Measurements from ENCODE around the gene KCNB1.

KCNB1 gene

DNA sequence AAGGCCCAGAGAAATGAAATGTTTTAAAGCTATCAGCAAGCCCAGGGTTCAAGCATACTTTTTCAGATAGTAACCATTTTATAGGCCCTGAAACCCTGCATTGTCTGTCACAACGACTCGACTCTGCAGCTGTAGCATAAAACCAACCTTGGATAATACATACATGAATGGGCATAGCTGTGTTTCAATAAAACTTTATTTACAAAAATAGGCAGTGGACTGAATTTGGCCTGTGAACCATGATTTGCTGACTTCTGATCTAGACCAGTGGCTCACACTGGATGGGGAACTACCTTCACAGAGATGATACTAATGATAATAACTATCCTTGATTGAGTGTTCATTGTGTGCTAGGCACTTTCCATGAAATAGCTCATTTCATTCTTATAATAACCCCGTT is 107.3 kb downstream of the KCNB1 start:
- no peak overlapping the region for H3K4me3 ChIP-seq (ENCODE audit: low read depth, low read length)
- TF ChIP-seq, protein P1, sequence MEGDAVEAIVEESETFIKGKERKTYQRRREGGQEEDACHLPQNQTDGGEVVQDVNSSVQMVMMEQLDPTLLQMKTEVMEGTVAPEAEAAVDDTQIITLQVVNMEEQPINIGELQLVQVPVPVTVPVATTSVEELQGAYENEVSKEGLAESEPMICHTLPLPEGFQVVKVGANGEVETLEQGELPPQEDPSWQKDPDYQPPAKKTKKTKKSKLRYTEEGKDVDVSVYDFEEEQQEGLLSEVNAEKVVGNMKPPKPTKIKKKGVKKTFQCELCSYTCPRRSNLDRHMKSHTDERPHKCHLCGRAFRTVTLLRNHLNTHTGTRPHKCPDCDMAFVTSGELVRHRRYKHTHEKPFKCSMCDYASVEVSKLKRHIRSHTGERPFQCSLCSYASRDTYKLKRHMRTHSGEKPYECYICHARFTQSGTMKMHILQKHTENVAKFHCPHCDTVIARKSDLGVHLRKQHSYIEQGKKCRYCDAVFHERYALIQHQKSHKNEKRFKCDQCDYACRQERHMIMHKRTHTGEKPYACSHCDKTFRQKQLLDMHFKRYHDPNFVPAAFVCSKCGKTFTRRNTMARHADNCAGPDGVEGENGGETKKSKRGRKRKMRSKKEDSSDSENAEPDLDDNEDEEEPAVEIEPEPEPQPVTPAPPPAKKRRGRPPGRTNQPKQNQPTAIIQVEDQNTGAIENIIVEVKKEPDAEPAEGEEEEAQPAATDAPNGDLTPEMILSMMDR (IDR thresholded peaks at IDR 0.05; ENCODE audit: low read depth, low read length) = no peak

- TF ChIP-seq, protein P1 (IDR thresholded peaks at IDR 0.05; ENCODE audit: low read depth, low read length) = no peak
Observed at GRCh38 chr20:49372095-49372734, 110.3 kb downstream of the KCNB1 start.

GRCh38 chr20:49368596-49368995 is 113.9 kb downstream of the KCNB1 start:
- TF ChIP-seq, protein P1 (IDR thresholded peaks at IDR 0.05; ENCODE audit: low read depth, low read length) = no peak
- H3K4me3 ChIP-seq (ENCODE audit: low read depth, low read length) = no peak overlapping the region

More at GRCh38 chr20:49372095-49372734, 110.3 kb downstream of the KCNB1 start:
- H3K4me3 ChIP-seq (ENCODE audit: low read depth, low read length) = no peak overlapping the region

- TF ChIP-seq, protein P1 (IDR thresholded peaks at IDR 0.05; ENCODE audit: low read depth, low read length) = no peak
- no peak overlapping the region for H3K4me3 ChIP-seq (ENCODE audit: low read depth, low read length)
Observed at GRCh38 chr20:49367113-49367512, 115.4 kb downstream of the KCNB1 start.

- H3K4me3 ChIP-seq (ENCODE audit: low read depth, low read length) = no peak overlapping the region
- TF ChIP-seq, protein P1 (IDR thresholded peaks at IDR 0.05; ENCODE audit: low read depth, low read length) = no peak
Observed at GRCh38 chr20:49366687-49367086, 115.8 kb downstream of the KCNB1 start.

- H3K4me3 ChIP-seq (ENCODE audit: low read depth, low read length) = no peak overlapping the region
- TF ChIP-seq, protein P1 (IDR thresholded peaks at IDR 0.05; ENCODE audit: low read depth, low read length) = no peak
Observed at GRCh38 chr20:49361862-49362660, 120.4 kb downstream of the KCNB1 start.
